Lung (tissue), 12 donors: ENCODE data around the gene GRK2. TPM values are rescaled to one million over a fixed set of nuclear protein-coding genes. Genes with fewer than 3 reads are reported as not detected.

Source experiments
- ATAC-seq: fragments of 200-7000 bp; cut with Tn5 transposase; one replicate; pipeline ENCODE4 v1.9.1; 2020; ENCODE audit warnings: moderate number of reproducible peaks; ENCODE audit not compliant: insufficient read depth, low FRiP score
- DNase-seq, 3 donors: peaks; one replicate each; pipeline ENCODE4 v3.0.0-alpha.2; 2013 to 2017
- H3K27ac ChIP-seq, 2 donors: one replicate each; pipeline ENCODE4 v1.5.1; 2013; ENCODE audit warnings: mild to moderate bottlenecking in 2 of 2, moderate library complexity in 2 of 2, control low read depth in 1 of 2, inconsistent platforms in 1 of 2, low read depth in 1 of 2, low read length in 1 of 2
- H3K27me3 ChIP-seq, 3 donors: one replicate each; pipeline ENCODE4 v1.5.1; 2013; ENCODE audit warnings: low read length in 2 of 3; ENCODE audit not compliant: control insufficient read depth in 3 of 3, insufficient read depth in 3 of 3
- H3K36me3 ChIP-seq, 4 donors: one replicate each; pipeline ENCODE4 v1.5.1; 2013; ENCODE audit warnings: low read length in 4 of 4, mild to moderate bottlenecking in 1 of 4, moderate library complexity in 1 of 4; ENCODE audit not compliant: control insufficient read depth in 4 of 4, insufficient read depth in 4 of 4
- H3K4me1 ChIP-seq, 5 donors: one replicate each; pipeline ENCODE4 v1.5.1; 2013; ENCODE audit warnings: low read length in 5 of 5, mild to moderate bottlenecking in 2 of 5, moderate library complexity in 1 of 5; ENCODE audit not compliant: control insufficient read depth in 5 of 5, insufficient read depth in 5 of 5
- H3K4me3 ChIP-seq: one replicate; pipeline ENCODE4 v1.5.1; 2013; ENCODE audit warnings: mild to moderate bottlenecking, control low read depth, moderate library complexity
- H3K9ac ChIP-seq, 2 donors: one replicate each; pipeline ENCODE4 v1.5.1; 2013; ENCODE audit warnings: low read length in 2 of 2, control low read depth in 1 of 2; ENCODE audit not compliant: insufficient read depth in 1 of 2
- H3K9me3 ChIP-seq, 4 donors: one replicate each; pipeline ENCODE4 v1.5.1; 2013; ENCODE audit warnings: low read length in 3 of 4, mild to moderate bottlenecking in 1 of 4, moderate library complexity in 1 of 4; ENCODE audit not compliant: control insufficient read depth in 4 of 4, insufficient read depth in 3 of 4
- CTCF ChIP-seq: IDR thresholded peaks from 2 replicates; pipeline ENCODE4 v1.5.1; 2012; ENCODE audit warnings: mild to moderate bottlenecking; ENCODE audit errors: control extremely low read depth, extremely low read depth
- WGBS, 2 donors: extraction: QIAGEN DNeasy Blood & Tissue Kit; methylation state at CpG; one replicate each; pipeline ENCODE4 v1.1.7; 2013; 5-methylcytosine and 5-hydroxymethylcytosine counted together
- polyA plus RNA-seq, 2 donors: library from polyadenylated mRNA; stranded (reverse); fragments of 200-250 nt; gene quantifications; one replicate each; pipeline ENCODE4 v1.2.1, GENCODE V29; 2013
- total RNA-seq, 2 donors: library from RNA; depleted of rRNA in 1 of 2; stranded (reverse); fragments of >200 nt in 1 of 2; gene quantifications; one replicate each; pipeline ENCODE4 v1.2.1, GENCODE V29; 2014 to 2021
- donor health status: control.
- donor health status: control.
- donor health status: Bipolar disorder and iron deficiency.
- donor health status: healthy.
- donor health status: DM: yes; HTN: yes; CAD: no.

The GRK2 gene
- total and polyA plus RNA-seq, 4 donors = 37.1 to 130 (median 97.5) TPM

DNA sequence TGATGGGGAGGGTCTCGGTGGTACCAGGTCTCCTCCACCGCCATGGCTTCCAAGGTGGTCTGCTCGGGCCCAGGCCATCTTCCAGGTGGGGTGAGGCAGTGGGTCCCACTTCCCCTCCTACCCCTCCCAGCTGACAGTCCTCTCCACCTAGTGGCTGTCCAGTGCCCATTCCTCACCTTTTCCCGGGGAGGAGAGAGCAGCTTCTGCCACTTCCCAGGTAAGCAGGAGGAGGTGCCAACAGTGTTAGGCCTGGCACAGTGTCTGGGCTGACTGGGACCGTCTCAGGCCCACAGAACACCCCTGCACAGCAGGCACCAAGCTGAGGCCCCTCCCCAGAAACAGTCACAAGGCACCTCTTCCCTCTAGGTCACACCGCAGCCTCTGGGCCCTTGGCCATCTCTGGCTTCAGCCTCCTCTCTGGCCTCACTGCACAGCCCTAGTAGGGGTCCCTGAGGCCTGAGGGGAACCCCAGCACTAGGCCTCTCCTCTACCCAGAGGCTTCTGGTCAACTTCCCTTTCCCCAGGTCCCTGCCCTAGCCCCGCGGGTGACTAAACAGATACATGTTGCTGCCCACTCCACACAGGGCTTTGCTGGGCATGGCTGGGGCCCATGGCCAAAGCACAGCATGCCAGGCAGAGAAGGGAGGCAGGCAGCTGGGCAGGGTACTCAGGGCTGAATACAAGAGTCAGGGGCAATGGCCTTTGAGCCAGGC is 20.5 kb downstream of the GRK2 start:
- H3K4me3 ChIP-seq = no peak overlapping the region
- peaks cover 0 to 22% (median 9%) of the 10 kb centered on the region in 5 donors for H3K4me1 ChIP-seq
- peak overlapping the region in 1 of 2 donors; percentile 83 for H3K9ac ChIP-seq
- H3K27me3 ChIP-seq = no peaks in the 10 kb centered on the region
- H3K27ac ChIP-seq = peak overlapping the region in 1 of 2 donors; percentile 96
- ATAC-seq (no peak), DNase-seq (no peak)
- 55 to 63% methylated on average over 8 of the region's 8 CpGs for WGBS, 2 donors
- no peak for TF ChIP-seq CTCF
- H3K9me3 ChIP-seq = peaks cover 0 to 2% (median 0%) of the 10 kb centered on the region in 4 donors
- peaks cover 0 to 61% (median 38%) of the 10 kb centered on the region in 4 donors for H3K36me3 ChIP-seq

DNA sequence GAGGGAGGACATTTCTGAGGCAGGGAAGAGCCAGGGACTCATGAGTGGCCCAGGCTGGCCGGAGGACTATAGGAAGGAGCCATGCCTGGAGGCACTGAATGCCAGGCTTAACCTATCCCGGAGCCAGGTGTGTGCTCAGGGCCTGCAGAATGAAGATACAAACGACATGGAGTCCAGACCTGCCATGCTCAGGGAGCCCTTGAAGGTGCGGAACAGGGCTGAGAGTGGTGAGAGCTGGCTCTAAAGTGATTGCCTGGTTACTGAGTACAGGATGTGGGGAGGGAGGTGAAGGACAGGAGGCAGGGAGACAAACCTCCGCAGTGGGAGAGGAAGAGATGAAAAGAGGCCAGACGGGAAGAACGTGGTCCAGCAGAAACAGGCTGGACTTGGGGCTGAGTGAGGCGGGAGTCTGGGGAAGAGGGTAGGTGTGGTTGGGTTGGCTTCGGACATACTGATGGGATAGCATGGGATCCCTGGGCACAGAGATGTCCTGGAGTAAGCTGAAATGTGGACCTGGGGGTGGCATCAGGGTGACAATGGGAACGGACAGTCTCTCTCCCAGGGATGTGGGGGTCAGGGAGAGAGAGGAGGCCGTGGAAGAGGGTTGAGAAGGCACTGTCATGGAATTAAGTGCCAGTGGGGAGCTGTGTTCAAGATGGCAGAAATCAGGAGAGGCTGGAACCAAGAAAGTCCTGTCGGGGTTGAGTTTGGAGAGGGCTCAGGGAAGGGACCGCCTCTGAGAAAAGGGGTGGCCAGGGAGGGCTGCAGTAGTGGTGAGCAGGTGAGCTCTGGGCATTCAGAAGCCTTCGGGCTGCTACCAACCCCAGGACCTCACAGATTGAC is 21.3 kb downstream of the GRK2 start:
- 35 to 56% methylated on average over 14 of the region's 14 CpGs for WGBS, 2 donors
- Histone ChIP-seq H3K4me1 (peaks cover 0 to 22% (median 9%) of the 10 kb centered on the region in 5 donors), H3K4me3 (no peak overlapping the region), H3K9ac (peak overlapping the region; percentile 63 to 83), H3K9me3 (peaks cover 0 to 2% (median 0%) of the 10 kb centered on the region in 4 donors), H3K27me3 (no peaks in the 10 kb centered on the region), H3K36me3 (peaks cover 0 to 59% (median 38%) of the 10 kb centered on the region in 4 donors), H3K27ac (peak overlapping the region; percentile 92 to 96)
- DNase-seq = no peak
- no peak for ATAC-seq
- TF ChIP-seq CTCF = no peak

- H3K4me3 ChIP-seq = no peak overlapping the region
These were observed 21.9 kb downstream of the GRK2 start for GRCh38 chr11:67288198-67288451.

More at GRCh38 chr11:67288198-67288451, 21.9 kb downstream of the GRK2 start:
- 2 to 34% methylated on average over 4 of the region's 4 CpGs for WGBS, 2 donors
- peaks cover 0 to 53% (median 35%) of the 10 kb centered on the region in 4 donors for H3K36me3 ChIP-seq
- no peak for ATAC-seq
- H3K9me3 ChIP-seq = peaks cover 0 to 2% (median 0%) of the 10 kb centered on the region in 4 donors
- no peaks in the 10 kb centered on the region for H3K27me3 ChIP-seq
- TF ChIP-seq CTCF = no peak
- no peak for DNase-seq
- H3K4me1 ChIP-seq = peaks cover 0 to 28% (median 9%) of the 10 kb centered on the region in 5 donors
- peak overlapping the region; percentile 63 to 83 for H3K9ac ChIP-seq
- peak overlapping the region; percentile 92 to 96 for H3K27ac ChIP-seq
